Thyroid gland (tissue), 4 donors: Measurements from ENCODE around the gene TUBE1. TPM values are rescaled to one million over a fixed set of nuclear protein-coding genes. Genes with fewer than 3 reads are reported as not detected.

ENCODE experiments used
- DNase-seq, 2 donors: peaks; one replicate each; pipeline ENCODE4 v3.0.0-alpha.2; 2019
- H3K27ac ChIP-seq, 3 donors: fragments of 200-600 bp; sonication (generic); 1 replicate in 2 of 3; 2 replicates in 1 of 3; pipeline ENCODE4 v1.5.1; 2016 to 2019; ENCODE audit warnings: mild to moderate bottlenecking in 1 of 3, moderate library complexity in 1 of 3
- H3K27me3 ChIP-seq: fragments of 200-600 bp; sonication (generic); one replicate; pipeline ENCODE4 v1.5.1; 2019
- H3K36me3 ChIP-seq, 2 donors: fragments of 200-600 bp; sonication (generic); one replicate each; pipeline ENCODE4 v1.5.1; 2016 to 2019
- H3K4me1 ChIP-seq, 2 donors: fragments of 200-600 bp; sonication (generic); one replicate each; pipeline ENCODE4 v1.5.1; 2017 to 2019
- H3K4me3 ChIP-seq, 3 donors: fragments of 200-600 bp; sonication (generic); replicated peaks in 1 of 3; 1 replicate in 2 of 3; 2 replicates in 1 of 3; pipeline ENCODE4 v1.5.1; 2016; ENCODE audit warnings: mild to moderate bottlenecking in 1 of 3
- H3K9me3 ChIP-seq: fragments of 200-600 bp; sonication (generic); one replicate; pipeline ENCODE4 v1.5.1; 2017
- POLR2A ChIP-seq, 2 donors: fragments of 450-650 bp; IDR thresholded peaks; one replicate each; pipeline ENCODE4 v1.6.1; 2017; ENCODE audit warnings: antibody characterized with exemption in 2 of 2, mild to moderate bottlenecking in 2 of 2, moderate library complexity in 1 of 2
- WGBS, 2 donors: methylation state at CpG; one replicate each; pipeline ENCODE4 v1.1.5; 2017; 5-methylcytosine and 5-hydroxymethylcytosine counted together
- intact Hi-C: fragments of 100-400 bp; cut with DNase I; formaldehyde crosslinking; loops from one replicate; pipeline ENCODE4 v1.15.1; 2023
- total RNA-seq, 4 donors: library from RNA; depleted of rRNA; stranded (reverse); fragments of >200 nt; gene quantifications; one replicate each; pipeline ENCODE4 v1.2.3, GENCODE V29; 2016
- TF ChIP-seq, protein P1 (sequence below), 6 experiments: fragments of 200-600 bp in 3 of 6; fragments of 450-650 bp in 3 of 6; sonication (generic) in 3 of 6; IDR thresholded peaks; one replicate each; pipeline ENCODE4 v1.5.1; 2016 to 2019; ENCODE audit warnings: antibody characterized with exemption in 6 of 6, mild to moderate bottlenecking in 2 of 6, inconsistent platforms in 1 of 6, moderate library complexity in 1 of 6

The TUBE1 gene
- total RNA-seq, 4 donors from 2014 or later: 28.8 to 56.4 (median 38.8) TPM

DNA sequence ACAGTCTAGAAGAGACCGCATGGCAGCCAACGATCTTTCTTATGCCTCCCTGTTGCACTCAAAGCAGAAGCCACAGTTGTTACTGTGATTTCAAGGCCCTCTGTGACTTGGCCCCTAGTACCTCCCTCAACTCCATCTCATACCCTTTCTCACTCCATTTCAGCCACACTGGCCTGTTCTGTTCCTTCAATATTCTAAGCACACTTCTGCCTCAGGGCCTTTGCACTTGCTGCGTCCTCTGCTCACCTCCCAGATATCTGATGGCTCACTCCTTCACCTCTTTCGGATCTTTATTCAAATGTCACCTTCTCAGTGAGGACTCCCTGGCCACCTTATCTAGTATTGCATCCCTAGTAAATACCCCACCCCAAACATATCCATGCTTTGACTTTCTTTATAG is 62.8 kb downstream of the TUBE1 start:
- H3K9me3 ChIP-seq: no peaks in the 10 kb centered on the region
- no peak overlapping the region for H3K27ac ChIP-seq
- WGBS, 2 donors: 98% methylated on average over 4 of the region's 4 CpGs
- H3K4me3 ChIP-seq: no peak overlapping the region
- no peak for DNase-seq
- H3K4me1 ChIP-seq: peaks cover 0 to 7% of the 10 kb centered on the region in 2 donors
- intact Hi-C loops: no loop called here
- no peaks in the 10 kb centered on the region for H3K36me3 ChIP-seq
- no peaks in the 10 kb centered on the region for H3K27me3 ChIP-seq
- TF ChIP-seq, protein P1, sequence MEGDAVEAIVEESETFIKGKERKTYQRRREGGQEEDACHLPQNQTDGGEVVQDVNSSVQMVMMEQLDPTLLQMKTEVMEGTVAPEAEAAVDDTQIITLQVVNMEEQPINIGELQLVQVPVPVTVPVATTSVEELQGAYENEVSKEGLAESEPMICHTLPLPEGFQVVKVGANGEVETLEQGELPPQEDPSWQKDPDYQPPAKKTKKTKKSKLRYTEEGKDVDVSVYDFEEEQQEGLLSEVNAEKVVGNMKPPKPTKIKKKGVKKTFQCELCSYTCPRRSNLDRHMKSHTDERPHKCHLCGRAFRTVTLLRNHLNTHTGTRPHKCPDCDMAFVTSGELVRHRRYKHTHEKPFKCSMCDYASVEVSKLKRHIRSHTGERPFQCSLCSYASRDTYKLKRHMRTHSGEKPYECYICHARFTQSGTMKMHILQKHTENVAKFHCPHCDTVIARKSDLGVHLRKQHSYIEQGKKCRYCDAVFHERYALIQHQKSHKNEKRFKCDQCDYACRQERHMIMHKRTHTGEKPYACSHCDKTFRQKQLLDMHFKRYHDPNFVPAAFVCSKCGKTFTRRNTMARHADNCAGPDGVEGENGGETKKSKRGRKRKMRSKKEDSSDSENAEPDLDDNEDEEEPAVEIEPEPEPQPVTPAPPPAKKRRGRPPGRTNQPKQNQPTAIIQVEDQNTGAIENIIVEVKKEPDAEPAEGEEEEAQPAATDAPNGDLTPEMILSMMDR (IDR thresholded peaks at IDR 0.05): no peak
- no peak for TF ChIP-seq POLR2A (IDR thresholded peaks at IDR 0.05)

DNA sequence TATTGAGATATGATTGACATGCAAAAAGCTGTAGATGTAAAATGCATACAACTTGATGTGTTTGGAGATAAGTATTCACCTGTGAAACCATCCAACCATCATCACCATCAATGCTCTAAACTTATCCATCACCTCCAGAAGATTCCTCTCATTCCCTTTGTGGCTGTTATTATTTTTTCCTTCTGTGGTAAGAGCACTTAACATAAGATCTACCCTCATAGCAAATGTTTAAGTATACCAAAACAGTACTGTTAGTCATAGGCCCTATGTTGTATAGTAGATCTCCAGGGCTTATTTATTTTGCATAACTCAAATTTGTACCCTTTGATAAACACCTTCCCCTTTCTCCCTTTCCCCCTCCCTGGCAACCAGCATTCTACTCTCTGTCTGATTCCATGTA is 64.5 kb downstream of the TUBE1 start:
- Histone ChIP-seq H3K9me3 (no peaks in the 10 kb centered on the region), H3K4me3 (no peak overlapping the region), H3K27ac (no peak overlapping the region), H3K36me3 (no peaks in the 10 kb centered on the region), H3K4me1 (peaks cover 0 to 16% of the 10 kb centered on the region in 2 donors), H3K27me3 (no peaks in the 10 kb centered on the region)
- DNase-seq: no peak
- intact Hi-C loops: no loop called here
- TF ChIP-seq, protein P1 (IDR thresholded peaks at IDR 0.05): no peak
- TF ChIP-seq POLR2A (IDR thresholded peaks at IDR 0.05): no peak

DNA sequence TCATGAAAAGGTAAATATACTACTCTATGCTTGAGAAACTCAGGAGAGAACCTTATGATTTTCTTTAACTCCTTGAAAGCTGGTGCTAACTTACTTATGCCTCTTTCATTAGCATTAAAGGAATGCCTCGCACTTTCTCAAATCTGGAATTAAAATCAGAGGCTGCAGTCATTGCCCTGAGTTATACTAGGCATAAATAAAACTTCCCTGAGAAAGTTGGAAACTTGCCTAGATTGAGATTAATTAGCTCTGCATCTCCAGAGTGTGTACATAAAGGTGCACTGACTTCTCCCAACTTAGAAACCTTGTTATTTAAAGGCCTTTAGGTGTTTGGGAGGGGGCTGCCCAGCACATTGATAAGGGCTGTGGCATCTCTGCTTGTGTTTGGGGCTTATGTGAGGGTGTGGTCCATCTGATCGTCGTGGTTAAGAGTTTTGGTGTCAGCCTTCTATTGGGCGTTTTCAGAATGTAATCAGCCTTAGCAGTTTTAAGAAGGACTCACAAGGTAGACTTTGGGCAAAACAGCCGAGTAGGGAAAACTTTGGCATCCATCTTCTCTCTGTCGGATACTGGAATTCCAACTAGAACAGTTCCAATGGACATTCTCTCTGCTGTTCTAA is 65.5 kb downstream of the TUBE1 start:
- intact Hi-C loops: no loop called here
- H3K4me3 ChIP-seq: no peak overlapping the region
- DNase-seq: no peak

More for the DNA sequence above, 65.5 kb downstream of the TUBE1 start:
- Histone ChIP-seq H3K27me3 (no peaks in the 10 kb centered on the region), H3K4me1 (peaks cover 0 to 16% of the 10 kb centered on the region in 2 donors), H3K27ac (no peak overlapping the region), H3K36me3 (no peaks in the 10 kb centered on the region), H3K9me3 (no peaks in the 10 kb centered on the region)
- WGBS, 2 donors: 69 to 75% methylated on average over 6 of the region's 6 CpGs
- TF ChIP-seq POLR2A (IDR thresholded peaks at IDR 0.05): no peak
- TF ChIP-seq, protein P1 (IDR thresholded peaks at IDR 0.05): no peak

Other genes starting within 250 kb of the TUBE1 start
- 100 to 1,000 TPM in 2 of 4 donors, 10 to 100 TPM in 2; 67.0 to 206 (median 95.9) TPM for gene FYN, start 214.0 kb downstream of the TUBE1 start, total RNA-seq
- gene CCN6, start 33.4 kb downstream of the TUBE1 start, total RNA-seq: under 1 TPM in 1 of 4 donors, not detected in 3; 0.33 TPM
- gene FAM229B, start 109 bp upstream of the TUBE1 start, total RNA-seq: 10 to 100 TPM in 2 of 4 donors, 1 to 10 TPM in 2; 8.3 to 29.2 (median 13.9) TPM
- gene LAMA4, start 167.1 kb upstream of the TUBE1 start, total RNA-seq: 10 to 100 TPM; 29.9 to 40.0 (median 35.3) TPM